Epithelial cell of esophagus (primary cell): ENCODE data around the gene IQSEC1.
"Not testable (repeated sequence)": the region's sequence is repeated elsewhere in the genome, so short reads cannot be mapped to it uniquely, and the experiment has no call there.

ENCODE experiments used
- DNase-seq: peaks from one replicate; pipeline ENCODE4 v3.0.0; 2010; ENCODE audit warnings: low read depth
- H3K4me3 ChIP-seq: 2 replicates; pipeline ENCODE4 v1.5.1; 2011; ENCODE audit warnings: mild to moderate bottlenecking, low read length, control low read depth
- TF ChIP-seq, protein P1 (sequence below): IDR thresholded peaks from 2 replicates; pipeline ENCODE4 v1.5.1; 2011; ENCODE audit warnings: low read depth, mild to moderate bottlenecking, low read length, control low read depth, inconsistent platforms; ENCODE audit not compliant: insufficient read depth; ENCODE audit errors: missing control alignments

The IQSEC1 gene

DNA sequence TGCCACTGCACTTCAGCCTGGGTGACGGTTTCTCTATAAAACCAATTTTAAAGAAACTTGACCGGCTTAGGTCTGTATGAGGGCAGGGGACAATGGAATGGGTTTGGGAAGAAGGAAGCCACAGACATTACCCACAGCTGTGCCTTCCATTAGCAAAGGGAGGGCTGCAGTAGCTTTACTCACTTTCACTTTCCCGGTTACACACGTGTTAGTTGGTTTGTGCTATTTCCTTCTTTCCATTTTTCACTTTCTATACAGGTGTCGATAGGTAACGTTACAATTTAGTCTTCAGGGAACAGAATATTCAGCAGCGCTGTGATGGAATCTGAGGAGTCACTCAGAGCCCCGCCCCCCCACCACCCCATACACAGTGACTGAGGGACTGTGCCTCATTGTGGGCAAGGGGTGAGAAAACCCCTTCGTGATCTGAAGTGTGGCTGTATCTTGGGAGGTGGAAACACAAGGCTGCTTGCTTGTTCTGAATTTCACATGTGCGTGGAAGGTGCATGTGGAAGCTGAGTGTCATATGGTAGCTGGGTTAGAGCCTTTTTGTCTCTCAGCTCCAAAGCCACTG is 187.0 kb downstream of the IQSEC1 start:
- no peak for DNase-seq
- no peak overlapping the region for H3K4me3 ChIP-seq

DNA sequence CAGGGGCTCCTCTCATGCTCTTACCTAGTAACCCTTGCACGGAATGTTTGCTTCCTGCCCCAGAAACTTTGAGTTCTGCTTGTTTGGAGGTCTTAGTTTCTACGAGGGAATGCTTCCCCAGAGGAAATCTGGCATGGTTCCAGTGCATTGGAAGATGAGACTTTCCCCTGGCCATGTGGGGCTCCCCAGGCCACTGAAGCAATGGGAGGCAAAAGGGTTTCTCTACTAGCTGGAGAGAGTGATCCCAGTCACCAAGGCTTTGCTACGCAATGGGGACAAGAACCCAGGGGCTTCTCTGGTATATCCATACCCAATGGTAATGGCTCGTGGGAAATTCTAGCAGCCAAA is 187.7 kb downstream of the IQSEC1 start:
- no peak for DNase-seq
- TF ChIP-seq, protein P1, sequence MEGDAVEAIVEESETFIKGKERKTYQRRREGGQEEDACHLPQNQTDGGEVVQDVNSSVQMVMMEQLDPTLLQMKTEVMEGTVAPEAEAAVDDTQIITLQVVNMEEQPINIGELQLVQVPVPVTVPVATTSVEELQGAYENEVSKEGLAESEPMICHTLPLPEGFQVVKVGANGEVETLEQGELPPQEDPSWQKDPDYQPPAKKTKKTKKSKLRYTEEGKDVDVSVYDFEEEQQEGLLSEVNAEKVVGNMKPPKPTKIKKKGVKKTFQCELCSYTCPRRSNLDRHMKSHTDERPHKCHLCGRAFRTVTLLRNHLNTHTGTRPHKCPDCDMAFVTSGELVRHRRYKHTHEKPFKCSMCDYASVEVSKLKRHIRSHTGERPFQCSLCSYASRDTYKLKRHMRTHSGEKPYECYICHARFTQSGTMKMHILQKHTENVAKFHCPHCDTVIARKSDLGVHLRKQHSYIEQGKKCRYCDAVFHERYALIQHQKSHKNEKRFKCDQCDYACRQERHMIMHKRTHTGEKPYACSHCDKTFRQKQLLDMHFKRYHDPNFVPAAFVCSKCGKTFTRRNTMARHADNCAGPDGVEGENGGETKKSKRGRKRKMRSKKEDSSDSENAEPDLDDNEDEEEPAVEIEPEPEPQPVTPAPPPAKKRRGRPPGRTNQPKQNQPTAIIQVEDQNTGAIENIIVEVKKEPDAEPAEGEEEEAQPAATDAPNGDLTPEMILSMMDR: no peak
- H3K4me3 ChIP-seq: no peak overlapping the region

More for the DNA sequence above, 187.0 kb downstream of the IQSEC1 start:
- TF ChIP-seq, protein P1: no peak

DNA sequence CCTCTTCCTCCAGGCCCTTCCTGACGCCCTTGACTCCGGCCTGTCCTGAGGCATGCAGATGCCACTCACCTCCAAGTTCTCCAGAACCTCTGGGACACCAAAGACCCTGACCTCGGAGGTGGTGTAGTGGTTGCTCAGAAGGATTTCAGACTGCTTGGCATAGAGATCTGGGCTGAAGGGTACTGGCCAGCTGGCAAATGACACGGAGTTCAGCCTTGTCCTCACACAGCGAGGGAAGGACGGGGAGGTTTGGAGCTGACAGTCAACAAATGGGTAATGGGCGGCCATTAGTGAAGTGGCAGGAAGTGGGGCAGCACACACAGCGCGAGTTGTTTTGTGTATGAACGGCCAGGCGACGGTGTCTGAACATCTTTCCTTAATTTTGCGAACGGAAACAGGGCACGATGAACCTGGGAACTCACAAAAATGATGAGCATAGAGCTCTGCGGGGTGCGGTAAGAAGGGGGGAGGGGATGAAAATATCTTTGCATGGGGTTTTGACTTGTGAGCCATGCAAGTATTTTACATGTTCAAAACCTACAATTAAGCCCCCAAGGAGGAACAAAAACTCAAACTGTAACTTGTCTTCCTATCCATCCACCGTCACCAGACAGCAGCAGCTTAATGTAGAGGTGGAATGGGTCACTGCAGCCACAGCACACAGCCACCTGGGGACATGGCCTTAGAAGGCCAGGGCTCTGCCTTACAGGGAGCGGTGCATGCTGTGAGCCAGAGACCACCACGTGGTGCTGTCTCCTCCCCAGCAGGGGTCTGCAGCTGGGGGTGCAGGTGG is 188.2 kb downstream of the IQSEC1 start:
- TF ChIP-seq, protein P1: no peak
- DNase-seq: no peak
- H3K4me3 ChIP-seq: no peak overlapping the region

DNA sequence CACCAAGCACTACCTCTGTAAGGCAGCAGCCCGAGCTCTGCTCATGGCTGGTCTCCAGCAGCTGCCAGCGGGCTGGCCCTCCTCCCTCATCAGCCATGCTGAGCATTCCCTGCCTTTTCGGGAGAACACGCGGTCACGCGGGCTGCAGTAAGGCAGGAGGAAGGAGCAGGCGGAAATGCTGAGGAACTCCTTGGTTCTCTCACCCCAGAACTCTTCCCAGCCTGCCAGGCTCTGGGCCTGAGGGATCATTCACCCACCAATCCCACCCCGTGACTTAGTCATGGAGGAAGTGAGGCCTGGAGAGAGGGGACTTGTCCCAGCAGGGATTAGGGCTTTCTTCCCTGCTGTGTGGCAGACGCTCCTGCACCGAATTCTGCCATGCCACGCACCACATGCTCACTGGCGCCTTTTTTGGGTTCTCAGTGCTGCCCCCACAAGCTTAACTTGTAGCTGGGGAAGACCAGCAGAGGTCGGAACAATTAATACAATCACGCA is 189.0 kb downstream of the IQSEC1 start:
- no peak overlapping the region for H3K4me3 ChIP-seq
- DNase-seq: no peak
- TF ChIP-seq, protein P1: no peak

DNA sequence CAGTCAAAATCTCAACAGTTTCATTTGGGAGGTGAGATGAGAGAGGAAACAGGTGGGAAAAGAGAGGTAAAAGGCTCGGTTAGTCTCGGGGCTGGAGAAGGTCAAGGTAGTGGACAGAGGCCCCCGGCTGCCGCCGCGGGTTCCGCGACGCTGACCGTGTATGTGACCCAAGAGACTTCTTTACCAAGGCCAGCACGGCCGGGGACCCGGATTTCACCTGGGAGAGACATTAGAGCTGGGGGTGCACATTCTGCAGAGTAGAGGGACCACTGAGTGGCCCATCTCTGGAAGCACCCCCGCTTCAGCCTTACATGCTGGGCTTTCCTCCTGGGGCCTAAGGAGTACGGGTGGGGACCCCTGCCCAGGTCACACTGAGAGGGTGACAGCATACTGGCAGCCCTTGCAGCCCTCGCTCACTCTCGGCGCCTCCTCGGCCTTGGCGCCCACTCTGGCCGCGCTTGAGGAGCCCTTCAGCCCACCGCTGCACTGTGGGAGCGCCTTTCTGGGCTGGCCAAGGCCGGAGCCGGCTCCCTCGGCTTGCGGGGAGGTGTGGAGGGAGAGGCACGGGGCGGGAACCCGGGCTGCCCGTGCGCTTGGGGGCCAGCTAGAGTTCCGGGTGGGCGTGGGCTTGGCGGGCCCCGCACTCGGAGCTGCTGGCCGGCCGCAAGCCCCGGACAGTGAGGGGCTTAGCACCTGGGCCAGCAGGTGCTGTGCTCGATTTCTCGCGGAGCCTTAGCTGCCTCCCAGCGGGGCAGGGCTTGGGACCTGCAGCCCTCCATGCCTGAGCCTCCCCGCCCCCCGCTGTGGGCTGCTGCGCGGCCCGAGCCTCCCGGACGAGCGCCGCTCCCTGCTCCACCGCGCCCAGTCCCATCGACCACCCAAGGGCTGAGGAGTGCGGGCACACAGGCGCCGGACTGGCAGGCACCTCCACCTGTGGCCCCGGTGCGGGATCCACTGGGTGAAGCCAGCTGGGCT is 190.6 kb downstream of the IQSEC1 start:
- DNase-seq: no peak
- no peak overlapping the region for H3K4me3 ChIP-seq
- TF ChIP-seq, protein P1: no peak

DNA sequence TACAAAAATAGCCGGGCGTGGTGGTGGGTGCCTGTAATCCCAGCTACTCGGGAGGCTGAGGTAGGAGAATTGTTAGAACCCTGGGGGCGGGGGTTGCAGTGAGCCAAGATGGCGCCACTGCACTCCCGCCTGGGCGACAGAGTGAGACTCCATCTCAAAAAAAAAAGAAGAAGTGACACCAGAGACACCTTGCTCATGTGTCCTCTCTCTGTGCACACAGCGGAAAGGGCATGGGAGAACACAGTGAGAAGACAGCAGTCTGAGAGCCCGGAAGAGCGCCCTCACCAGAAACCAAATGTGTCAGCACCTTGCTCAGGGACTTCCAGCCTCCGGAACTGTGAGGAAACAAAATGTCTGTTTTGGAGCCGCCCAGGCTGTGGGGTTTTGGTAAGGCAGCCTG is 191.4 kb downstream of the IQSEC1 start:
- not testable (repeated sequence) for H3K4me3 ChIP-seq, DNase-seq

DNA sequence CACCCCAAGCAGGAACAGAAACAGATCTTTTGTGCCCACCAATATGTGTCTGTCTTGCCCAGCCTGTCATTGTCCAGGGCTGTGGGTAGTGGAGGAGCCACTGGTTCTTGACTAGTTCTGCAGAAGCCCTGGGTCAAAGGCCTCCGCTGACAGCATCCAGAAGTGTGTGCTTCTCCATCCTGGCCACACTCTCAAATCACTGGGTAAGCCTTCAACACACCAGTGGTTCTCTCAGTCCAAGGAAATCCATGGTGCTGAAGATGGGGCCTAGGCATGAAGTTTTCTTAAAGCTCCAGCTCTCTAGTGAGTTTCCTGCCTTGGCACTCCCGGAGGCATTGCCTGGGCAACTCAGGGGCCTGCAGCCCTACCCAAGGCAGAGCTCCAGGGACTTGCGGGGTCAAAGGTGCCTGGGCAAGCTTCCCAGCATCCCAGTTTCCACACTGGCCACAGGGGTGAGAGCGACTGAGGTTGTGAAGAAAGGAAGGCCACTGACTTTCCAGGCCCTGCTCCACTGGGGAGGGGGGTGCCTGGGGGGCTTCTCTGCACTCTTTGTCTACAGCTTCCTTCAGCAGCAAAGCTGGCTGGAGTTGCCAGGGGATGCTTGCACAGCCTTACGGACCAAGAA is 193.9 kb downstream of the IQSEC1 start:
- H3K4me3 ChIP-seq: no peak overlapping the region
- no peak for DNase-seq
- TF ChIP-seq, protein P1: no peak

DNA sequence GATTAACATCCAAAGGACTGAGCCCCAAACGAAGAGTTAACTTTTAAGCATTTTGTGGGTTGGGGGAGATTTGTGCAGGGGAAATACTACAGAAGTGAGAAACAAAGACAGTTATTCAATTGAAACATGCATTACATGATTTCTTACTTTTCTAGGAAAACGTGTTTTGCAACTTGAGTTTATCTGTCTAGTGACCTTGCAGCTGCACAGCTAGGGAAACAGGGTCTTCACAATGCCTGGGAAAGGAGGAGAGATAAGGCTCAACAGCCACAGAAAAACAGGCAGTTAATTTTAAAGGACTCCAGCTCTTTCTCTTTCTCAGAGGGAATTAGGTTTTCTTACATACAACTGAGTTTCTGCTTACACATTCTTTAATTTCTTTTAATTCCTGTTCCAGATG is 194.5 kb downstream of the IQSEC1 start:
- H3K4me3 ChIP-seq, DNase-seq: not testable (repeated sequence)
